Fibroblast of lung (primary cell): Measurements from ENCODE around the gene SACM1L. TPM values are rescaled to one million over a fixed set of nuclear protein-coding genes. Genes with fewer than 3 reads are reported as not detected.

Source experiments
- DNase-seq, 2 donors: peaks; one replicate each; pipeline versions ENCODE4 v3.0.0 to v3.0.0-alpha.2; 2010; ENCODE audit warnings: low read depth in 2 of 2
- H2AFZ ChIP-seq: 2 replicates; pipeline ENCODE4 v1.5.1; 2012; ENCODE audit warnings: low read length, control low read depth, inconsistent platforms
- H3K27ac ChIP-seq: 2 replicates; pipeline ENCODE4 v1.5.1; 2011; ENCODE audit warnings: low read length, control low read depth; ENCODE audit not compliant: insufficient read depth
- H3K27me3 ChIP-seq: 2 replicates; pipeline ENCODE4 v1.5.1; 2011; ENCODE audit warnings: mild to moderate bottlenecking, low read length; ENCODE audit not compliant: control insufficient read depth, insufficient read depth
- H3K36me3 ChIP-seq: 2 replicates; pipeline ENCODE4 v1.5.1; 2011; ENCODE audit warnings: low read length; ENCODE audit not compliant: control insufficient read depth, insufficient read depth
- H3K4me1 ChIP-seq: 2 replicates; pipeline ENCODE4 v1.5.1; 2011; ENCODE audit warnings: low read length; ENCODE audit not compliant: control insufficient read depth, insufficient read depth; ENCODE audit errors: extremely low read depth
- H3K4me2 ChIP-seq: 2 replicates; pipeline ENCODE4 v1.5.1; 2011; ENCODE audit warnings: low read length, control low read depth; ENCODE audit not compliant: insufficient read depth; ENCODE audit errors: extremely low read depth
- H3K4me3 ChIP-seq, 4 experiments: fragments of 200-600 bp in 1 of 4; sonication (generic) in 1 of 4; replicated peaks in 1 of 4; 2 replicates each; pipeline ENCODE4 v1.5.1; 2011 to 2016; ENCODE audit warnings: low read length in 4 of 4, low read depth in 3 of 4, mild to moderate bottlenecking in 3 of 4, control low read depth in 2 of 4, inconsistent platforms in 1 of 4, mixed read lengths in 1 of 4; ENCODE audit not compliant: insufficient read depth in 1 of 4; ENCODE audit errors: control extremely low read depth in 1 of 4
- H3K79me2 ChIP-seq: 2 replicates; pipeline ENCODE4 v1.5.1; 2012; ENCODE audit warnings: mild to moderate bottlenecking, low read length, inconsistent platforms; ENCODE audit not compliant: control insufficient read depth, insufficient read depth
- H3K9ac ChIP-seq: 2 replicates; pipeline ENCODE4 v1.5.1; 2011; ENCODE audit warnings: mild to moderate bottlenecking, low read length, control low read depth; ENCODE audit not compliant: insufficient read depth
- H3K9me3 ChIP-seq: 2 replicates; pipeline ENCODE4 v1.5.1; 2012; ENCODE audit warnings: low read depth, low read length; ENCODE audit not compliant: control insufficient read depth, insufficient read depth
- H4K20me1 ChIP-seq: 2 replicates; pipeline ENCODE4 v1.5.1; 2011; ENCODE audit warnings: low read length; ENCODE audit not compliant: control insufficient read depth, insufficient read depth; ENCODE audit errors: extremely low read depth
- EZH2 ChIP-seq: IDR thresholded peaks from 2 replicates; pipeline ENCODE4 v1.5.1; 2012; ENCODE audit warnings: low read length, control low read depth, mild to moderate bottlenecking; ENCODE audit errors: missing control alignments
- polyA plus RNA-seq, 2 donors: library from polyadenylated mRNA; depleted of rRNA in 1 of 2; stranded (reverse) in 1 of 2; unstranded in 1 of 2; fragments of >200 nt; gene quantifications; 2 replicates each; pipeline ENCODE4 v1.2.1, GENCODE V29; 2011 to 2012; ENCODE audit warnings: missing spikeins in 1 of 2
- total RNA-seq: library from RNA; depleted of rRNA; stranded (reverse); fragments of >200 nt; gene quantifications from 2 replicates; pipeline ENCODE4 v1.2.1, GENCODE V29; 2014
- TF ChIP-seq, protein P1 (sequence below), 2 donors: IDR thresholded peaks in 1 of 2; conservative IDR thresholded peaks in 1 of 2; 1 replicate in 1 of 2; 2 replicates in 1 of 2; pipeline ENCODE4 v1.5.1; 2011 to 2012; ENCODE audit warnings: low read length in 2 of 2, control low read depth in 1 of 2, inconsistent platforms in 1 of 2, low read depth in 1 of 2, mild to moderate bottlenecking in 1 of 2

The SACM1L gene
- total and polyA plus RNA-seq, 2 donors (not counting 1 experiment from before 2014, with no cell fraction given): 33.3 to 41.8 TPM

DNA sequence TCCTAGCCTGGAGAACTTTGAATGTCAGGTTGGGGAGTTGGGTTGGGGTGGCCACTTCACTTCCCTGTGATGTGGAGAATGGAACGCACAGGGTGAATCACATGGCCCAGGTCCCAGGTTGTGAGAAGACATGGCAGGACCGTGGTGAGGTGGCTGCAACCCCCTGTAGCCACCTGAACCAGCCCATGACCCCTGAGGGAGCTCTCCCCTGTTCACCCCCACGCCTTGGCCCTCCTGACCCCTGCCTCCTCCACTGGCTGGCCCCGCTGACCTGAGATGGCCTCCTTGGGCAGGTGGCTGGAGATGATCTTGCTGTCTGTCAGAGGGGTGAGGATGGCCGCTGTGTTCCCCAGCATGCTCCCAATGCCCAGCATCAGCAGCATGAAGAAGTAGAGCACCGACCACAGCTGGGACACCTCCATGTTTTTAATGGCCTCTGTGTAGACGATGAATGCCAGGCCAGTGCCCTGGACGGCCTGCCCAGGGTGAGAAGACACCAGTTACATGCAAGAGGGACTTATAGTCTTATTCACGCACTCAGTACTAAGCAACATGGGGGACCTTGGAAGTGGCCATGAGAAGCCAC is 76.2 kb downstream of the SACM1L start:
- no peak overlapping the region for H3K4me2 ChIP-seq
- H3K9me3 ChIP-seq: no peaks in the 10 kb centered on the region
- no peak overlapping the region for H3K27ac ChIP-seq
- DNase-seq: no peak
- H3K4me1 ChIP-seq: no peaks in the 10 kb centered on the region
- H3K4me3 ChIP-seq: no peak overlapping the region
- no peak overlapping the region for H3K9ac ChIP-seq
- TF ChIP-seq, protein P1, sequence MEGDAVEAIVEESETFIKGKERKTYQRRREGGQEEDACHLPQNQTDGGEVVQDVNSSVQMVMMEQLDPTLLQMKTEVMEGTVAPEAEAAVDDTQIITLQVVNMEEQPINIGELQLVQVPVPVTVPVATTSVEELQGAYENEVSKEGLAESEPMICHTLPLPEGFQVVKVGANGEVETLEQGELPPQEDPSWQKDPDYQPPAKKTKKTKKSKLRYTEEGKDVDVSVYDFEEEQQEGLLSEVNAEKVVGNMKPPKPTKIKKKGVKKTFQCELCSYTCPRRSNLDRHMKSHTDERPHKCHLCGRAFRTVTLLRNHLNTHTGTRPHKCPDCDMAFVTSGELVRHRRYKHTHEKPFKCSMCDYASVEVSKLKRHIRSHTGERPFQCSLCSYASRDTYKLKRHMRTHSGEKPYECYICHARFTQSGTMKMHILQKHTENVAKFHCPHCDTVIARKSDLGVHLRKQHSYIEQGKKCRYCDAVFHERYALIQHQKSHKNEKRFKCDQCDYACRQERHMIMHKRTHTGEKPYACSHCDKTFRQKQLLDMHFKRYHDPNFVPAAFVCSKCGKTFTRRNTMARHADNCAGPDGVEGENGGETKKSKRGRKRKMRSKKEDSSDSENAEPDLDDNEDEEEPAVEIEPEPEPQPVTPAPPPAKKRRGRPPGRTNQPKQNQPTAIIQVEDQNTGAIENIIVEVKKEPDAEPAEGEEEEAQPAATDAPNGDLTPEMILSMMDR (conservative IDR thresholded peaks at IDR 0.05 in 1 of 2, IDR thresholded peaks at IDR 0.05 in 1 of 2; ENCODE audit: low read depth in 1 of 2, low read length in 2 of 2): no peak
- no peak for TF ChIP-seq EZH2
- H3K79me2 ChIP-seq: no peaks in the 10 kb centered on the region
- no peak overlapping the region for H2AFZ ChIP-seq
- H3K36me3 ChIP-seq: no peaks in the 10 kb centered on the region
- peaks cover 7% of the 10 kb centered on the region for H3K27me3 ChIP-seq
- H4K20me1 ChIP-seq: no peaks in the 10 kb centered on the region

DNA sequence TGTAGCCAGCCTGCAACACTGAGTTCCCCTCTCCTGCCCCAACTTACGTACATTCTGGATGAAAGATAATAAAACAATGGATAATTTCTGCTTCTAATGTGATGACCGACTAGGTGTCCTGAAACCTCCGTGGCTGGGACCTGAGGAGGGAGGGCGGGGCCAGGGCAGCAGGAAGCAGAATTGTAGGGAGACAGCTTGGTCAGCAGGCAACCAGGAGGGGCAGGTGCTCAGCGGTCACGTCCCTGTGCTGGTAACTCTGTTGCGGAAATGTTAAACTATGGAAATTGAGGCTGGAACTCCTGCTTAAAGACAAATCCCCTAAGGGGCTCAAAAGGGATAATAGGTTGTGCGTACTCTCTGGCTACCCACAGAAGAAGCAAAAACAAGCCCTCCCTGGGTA is 76.8 kb downstream of the SACM1L start:
- H3K4me3 ChIP-seq: no peak overlapping the region
- no peak overlapping the region for H3K4me2 ChIP-seq
- no peaks in the 10 kb centered on the region for H3K9me3 ChIP-seq
- H3K79me2 ChIP-seq: no peaks in the 10 kb centered on the region
- no peaks in the 10 kb centered on the region for H3K4me1 ChIP-seq
- H2AFZ ChIP-seq: no peak overlapping the region
- no peak overlapping the region for H3K27ac ChIP-seq
- no peaks in the 10 kb centered on the region for H3K36me3 ChIP-seq
- H3K9ac ChIP-seq: no peak overlapping the region
- no peak for TF ChIP-seq EZH2
- no peak for DNase-seq
- no peaks in the 10 kb centered on the region for H4K20me1 ChIP-seq
- peaks cover 7% of the 10 kb centered on the region for H3K27me3 ChIP-seq

DNA sequence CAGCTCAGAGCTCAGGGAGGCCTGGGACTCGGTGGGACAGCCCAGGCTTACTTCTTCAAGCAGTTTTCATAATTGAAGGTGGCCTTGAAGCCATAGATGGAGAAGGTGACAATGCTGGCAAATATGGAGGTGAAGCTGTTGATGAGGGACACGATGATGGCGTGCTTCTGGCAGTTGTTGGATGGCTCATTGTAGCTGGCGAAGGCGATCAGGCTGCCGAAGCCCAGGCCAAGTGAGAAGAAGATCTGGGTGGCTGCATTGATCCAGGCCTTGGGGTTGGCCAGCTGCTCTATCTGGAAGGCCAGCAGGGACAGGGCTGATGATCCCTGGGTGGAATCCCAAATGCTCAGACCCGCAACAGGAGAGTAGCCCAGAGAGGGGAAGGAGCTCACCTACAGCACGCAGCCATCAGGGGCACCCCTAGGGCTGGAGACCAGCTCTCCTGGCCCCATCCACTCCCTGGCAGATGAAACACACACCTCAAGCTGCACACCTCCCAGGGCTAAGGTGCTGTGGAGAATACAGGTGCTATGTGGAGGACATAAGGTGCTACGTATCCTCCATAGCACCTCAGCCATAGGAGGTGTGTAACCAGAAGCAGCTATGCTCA is 82.1 kb downstream of the SACM1L start:
- Histone ChIP-seq H3K4me2 (no peak overlapping the region), H3K36me3 (no peaks in the 10 kb centered on the region), H3K9me3 (no peaks in the 10 kb centered on the region), H3K79me2 (no peaks in the 10 kb centered on the region), H4K20me1 (no peaks in the 10 kb centered on the region), H3K4me1 (no peaks in the 10 kb centered on the region), H3K27me3 (peaks cover 24% of the 10 kb centered on the region), H3K4me3 (no peak overlapping the region), H2AFZ (no peak overlapping the region), H3K9ac (no peak overlapping the region), H3K27ac (no peak overlapping the region)
- DNase-seq: no peak
- TF ChIP-seq, protein P1 (conservative IDR thresholded peaks at IDR 0.05 in 1 of 2, IDR thresholded peaks at IDR 0.05 in 1 of 2; ENCODE audit: low read depth in 1 of 2, low read length in 2 of 2): no peak
- TF ChIP-seq EZH2: no peak
